Activated CD8-positive, alpha-beta memory T cell treated with anti-CD3 and anti-CD28 coated beads, Interleukin-2, amount 10 ng/mL, durations not matched to agents 7 days and 5 days (primary cell): Measurements from ENCODE around the gene DMD. TPM values are rescaled to one million over a fixed set of nuclear protein-coding genes. Genes with fewer than 3 reads are reported as not detected.

ENCODE experiments used
- ATAC-seq: fragments of 150-1000 bp; cut with Tn5 transposase; one replicate; pipeline ENCODE4 v1.10.0; 2021; ENCODE audit warnings: moderate library complexity
- CTCF ChIA-PET: fragments of 350-600 bp; sonication (Branson Sonifier 250); formaldehyde crosslinking; loops from one replicate; lab custom pipeline; 2021; ENCODE audit warnings: antibody characterized with exemption; lab: Charles Lee
- DNase-seq: peaks from one replicate; pipeline ENCODE4 v3.0.0-alpha.2; 2020
- H3K27ac Mint-ChIP-seq: one replicate; pipeline ENCODE4 v1.8.0; 2021; ENCODE audit warnings: mild to moderate bottlenecking, mixed read lengths
- H3K27me3 Mint-ChIP-seq: one replicate; pipeline ENCODE4 v1.8.0; 2021; ENCODE audit warnings: mixed read lengths
- H3K36me3 Mint-ChIP-seq: one replicate; pipeline ENCODE4 v1.8.0; 2021; ENCODE audit warnings: mild to moderate bottlenecking, mixed read lengths
- H3K4me1 Mint-ChIP-seq: one replicate; pipeline ENCODE4 v1.8.0; 2021; ENCODE audit warnings: mixed read lengths
- H3K4me3 Mint-ChIP-seq: one replicate; pipeline ENCODE4 v1.8.0; 2021; ENCODE audit warnings: mild to moderate bottlenecking, moderate library complexity, mixed read lengths
- H3K9me3 Mint-ChIP-seq: one replicate; pipeline ENCODE4 v1.8.0; 2022; ENCODE audit warnings: low read depth, mixed read lengths
- total RNA-seq, 2 experiments: library from RNA; stranded (reverse); gene quantifications; one replicate each; pipeline ENCODE4 v1.2.3, GENCODE V29; 2021

The DMD gene
- total RNA-seq, 2 experiments from 2014 or later: 0.32 to 8.4 TPM

DNA sequence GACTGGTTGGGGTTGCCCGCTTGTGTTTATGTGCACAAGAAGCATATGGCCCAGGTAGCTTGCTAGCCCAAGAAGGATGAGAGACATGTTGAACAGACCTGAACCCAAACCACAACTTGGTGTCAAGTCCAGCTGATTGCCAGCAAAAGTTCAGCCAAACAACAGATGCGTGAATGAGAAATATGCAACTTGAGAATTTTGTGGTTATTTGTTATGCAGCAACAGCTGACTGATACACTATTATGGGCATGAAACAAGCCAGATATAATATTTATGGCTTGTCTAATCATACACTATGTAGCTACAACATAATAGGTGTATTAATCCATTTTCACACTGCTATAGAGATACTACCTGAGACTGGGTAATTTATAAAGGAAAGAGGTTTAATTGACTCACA is 2073.2 kb downstream of the DMD start:
- Mint-ChIP-seq H3K27me3 (no peaks in the 10 kb centered on the region), H3K27ac (no peak overlapping the region), H3K4me3 (no peak overlapping the region), H3K9me3 (peaks cover 2% of the 10 kb centered on the region), H3K36me3 (no peaks in the 10 kb centered on the region), H3K4me1 (peaks cover 7% of the 10 kb centered on the region)
- ATAC-seq (no peak), DNase-seq (no peak)
- CTCF ChIA-PET: no interaction called here

DNA sequence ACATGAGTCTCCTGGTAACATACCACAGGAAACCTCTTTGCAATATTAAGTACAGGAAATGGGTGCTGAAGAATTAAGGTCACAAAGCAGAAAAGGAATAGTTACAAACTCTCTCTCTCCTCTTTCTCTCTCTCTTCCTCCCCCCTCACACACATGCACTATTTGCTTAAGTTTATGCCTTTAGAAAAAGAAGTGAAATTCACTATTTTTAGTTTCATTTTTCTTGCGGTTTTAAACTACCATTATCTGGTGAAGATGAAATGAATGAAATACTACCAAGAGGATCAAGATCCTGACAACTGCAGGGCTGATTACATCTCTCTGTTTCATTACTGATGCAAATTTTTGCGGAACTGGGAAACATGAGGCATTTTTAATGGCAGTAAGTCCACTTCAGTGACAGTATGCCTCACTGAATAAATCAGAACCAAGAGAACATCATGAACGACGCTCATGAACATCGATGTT is 2075.2 kb downstream of the DMD start:
- Mint-ChIP-seq H3K27me3 (no peaks in the 10 kb centered on the region), H3K4me3 (no peak overlapping the region), H3K9me3 (peaks cover 2% of the 10 kb centered on the region), H3K4me1 (peaks cover 7% of the 10 kb centered on the region), H3K27ac (no peak overlapping the region), H3K36me3 (no peaks in the 10 kb centered on the region)
- CTCF ChIA-PET: no interaction called here
- DNase-seq (no peak), ATAC-seq (no peak)

- Mint-ChIP-seq H3K27ac (no peak overlapping the region), H3K27me3 (no peaks in the 10 kb centered on the region), H3K36me3 (no peaks in the 10 kb centered on the region), H3K4me3 (no peak overlapping the region), H3K4me1 (peaks cover 7% of the 10 kb centered on the region), H3K9me3 (peaks cover 2% of the 10 kb centered on the region)
- CTCF ChIA-PET: no interaction called here
- DNase-seq: no peak
- ATAC-seq: no peak
These were observed 2078.5 kb downstream of the DMD start for GRCh38 chrX:31132821-31133241.

GRCh38 chrX:31130457-31131220 is 2080.7 kb downstream of the DMD start:
- peaks cover under 1% of the 10 kb centered on the region for H3K4me1 Mint-ChIP-seq
- H3K27ac Mint-ChIP-seq: no peak overlapping the region
- H3K4me3 Mint-ChIP-seq: no peak overlapping the region
- no peaks in the 10 kb centered on the region for H3K9me3 Mint-ChIP-seq
- H3K36me3 Mint-ChIP-seq: no peaks in the 10 kb centered on the region
- CTCF ChIA-PET: no interaction called here
- H3K27me3 Mint-ChIP-seq: no peaks in the 10 kb centered on the region
- ATAC-seq (no peak), DNase-seq (no peak)

DNA sequence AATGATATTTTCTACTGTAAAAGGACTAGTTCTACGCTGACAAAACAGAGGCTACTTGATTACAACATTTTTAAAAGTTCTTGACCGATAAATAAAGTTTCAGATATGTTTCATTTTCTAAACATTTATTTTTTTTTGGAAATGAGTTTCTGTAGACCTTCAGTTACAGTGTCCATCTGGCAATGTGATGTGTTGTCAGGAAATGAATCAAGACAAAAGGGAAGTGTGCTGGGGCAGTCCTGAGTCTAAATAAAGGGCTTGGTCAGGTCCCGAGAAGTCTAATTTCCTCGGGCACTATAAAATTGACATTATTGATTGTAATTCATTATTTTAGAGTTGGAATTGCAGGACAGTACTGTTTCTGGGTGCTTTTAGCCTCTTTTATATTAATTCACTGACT is 2082.5 kb downstream of the DMD start:
- H3K4me1 Mint-ChIP-seq: no peaks in the 10 kb centered on the region
- CTCF ChIA-PET: no interaction called here
- DNase-seq (no peak), ATAC-seq (no peak)
- H3K36me3 Mint-ChIP-seq: no peaks in the 10 kb centered on the region
- no peak overlapping the region for H3K27ac Mint-ChIP-seq
- H3K9me3 Mint-ChIP-seq: no peaks in the 10 kb centered on the region
- H3K4me3 Mint-ChIP-seq: no peak overlapping the region
- H3K27me3 Mint-ChIP-seq: no peaks in the 10 kb centered on the region

DNA sequence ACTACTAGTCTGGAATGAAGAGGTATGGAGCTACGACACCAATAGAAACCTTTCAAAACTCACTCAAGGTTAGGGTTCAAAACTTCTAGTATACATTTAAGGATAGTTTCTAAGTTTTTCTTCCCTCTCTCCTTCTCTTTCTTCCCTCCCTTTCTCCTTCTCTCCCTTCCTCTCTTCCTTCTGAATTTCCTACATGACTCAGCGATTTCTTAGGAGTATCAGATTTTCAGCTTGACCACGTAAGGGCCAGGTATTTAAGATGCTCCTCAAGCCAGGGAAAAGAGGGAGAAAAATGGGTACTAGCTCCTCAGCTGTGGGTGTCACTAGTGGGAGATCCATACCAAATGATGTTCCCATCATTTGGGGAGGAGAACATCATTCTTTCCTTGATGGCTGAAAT is 2083.6 kb downstream of the DMD start:
- Mint-ChIP-seq H3K27me3 (no peaks in the 10 kb centered on the region), H3K27ac (no peak overlapping the region)
- CTCF ChIA-PET: no interaction called here

DNA sequence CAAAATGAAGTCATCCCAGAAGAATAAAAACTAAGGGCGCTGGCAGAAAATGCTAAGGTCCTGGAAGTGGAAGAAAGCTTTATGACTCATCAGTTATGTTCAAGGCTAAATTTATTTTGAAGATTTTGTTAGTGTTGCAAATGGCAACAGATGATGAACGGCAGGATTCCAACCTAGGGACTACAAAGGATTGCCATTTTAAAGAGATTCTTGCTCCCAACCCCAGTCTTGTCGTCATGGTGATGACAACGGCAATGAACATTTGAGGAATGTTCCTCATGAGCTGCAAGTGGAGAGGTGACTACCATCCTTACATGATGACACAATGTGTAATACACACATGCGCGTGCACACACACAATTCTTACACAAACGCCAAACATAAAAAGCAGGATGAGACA is 2085.1 kb downstream of the DMD start:
- Mint-ChIP-seq H3K27ac (no peak overlapping the region), H3K4me1 (no peaks in the 10 kb centered on the region), H3K27me3 (no peaks in the 10 kb centered on the region), H3K4me3 (no peak overlapping the region), H3K36me3 (no peaks in the 10 kb centered on the region), H3K9me3 (no peaks in the 10 kb centered on the region)
- no peak for DNase-seq
- no peak for ATAC-seq
- CTCF ChIA-PET: no interaction called here

More for the DNA sequence above, 2083.6 kb downstream of the DMD start:
- DNase-seq (no peak), ATAC-seq (no peak)
- no peaks in the 10 kb centered on the region for H3K9me3 Mint-ChIP-seq
- H3K36me3 Mint-ChIP-seq: no peaks in the 10 kb centered on the region
- H3K4me3 Mint-ChIP-seq: no peak overlapping the region
- H3K4me1 Mint-ChIP-seq: no peaks in the 10 kb centered on the region

- no peaks in the 10 kb centered on the region for H3K9me3 Mint-ChIP-seq
- no peaks in the 10 kb centered on the region for H3K4me1 Mint-ChIP-seq
- CTCF ChIA-PET: no interaction called here
- ATAC-seq (no peak), DNase-seq (no peak)
- no peak overlapping the region for H3K27ac Mint-ChIP-seq
- no peaks in the 10 kb centered on the region for H3K36me3 Mint-ChIP-seq
- H3K4me3 Mint-ChIP-seq: no peak overlapping the region
- H3K27me3 Mint-ChIP-seq: no peaks in the 10 kb centered on the region
These were observed 2086.8 kb downstream of the DMD start for GRCh38 chrX:31124536-31124935.

DNA sequence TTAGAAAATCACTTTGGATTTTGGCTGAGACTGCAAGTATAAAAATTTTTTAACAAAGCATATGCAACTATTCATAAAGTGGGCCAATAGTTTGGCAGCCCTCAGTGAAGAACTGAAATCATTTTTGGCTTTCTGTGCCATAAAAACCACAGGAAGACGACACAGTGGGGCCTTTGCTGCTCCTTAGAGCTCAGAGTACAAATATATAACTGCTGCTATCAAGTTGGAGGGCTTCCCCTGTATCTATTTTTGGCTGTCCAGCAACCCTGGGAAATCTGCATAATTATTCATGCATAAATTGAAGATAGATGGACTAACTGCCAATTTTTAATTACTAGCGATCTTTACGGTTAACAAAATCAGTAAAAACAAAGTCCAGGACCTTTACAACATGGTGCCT is 2088.0 kb downstream of the DMD start:
- DNase-seq (no peak), ATAC-seq (no peak)
- Mint-ChIP-seq H3K27me3 (no peaks in the 10 kb centered on the region), H3K9me3 (no peaks in the 10 kb centered on the region), H3K4me3 (no peak overlapping the region), H3K27ac (no peak overlapping the region), H3K4me1 (no peaks in the 10 kb centered on the region), H3K36me3 (no peaks in the 10 kb centered on the region)
- CTCF ChIA-PET: no interaction called here

GRCh38 chrX:31117266-31117665 is 2094.1 kb downstream of the DMD start:
- CTCF ChIA-PET: no interaction called here
- Mint-ChIP-seq H3K27me3 (no peaks in the 10 kb centered on the region), H3K27ac (no peak overlapping the region), H3K9me3 (no peaks in the 10 kb centered on the region), H3K36me3 (no peaks in the 10 kb centered on the region), H3K4me3 (no peak overlapping the region), H3K4me1 (peaks cover 5% of the 10 kb centered on the region)
- no peak for DNase-seq
- ATAC-seq: no peak

DNA sequence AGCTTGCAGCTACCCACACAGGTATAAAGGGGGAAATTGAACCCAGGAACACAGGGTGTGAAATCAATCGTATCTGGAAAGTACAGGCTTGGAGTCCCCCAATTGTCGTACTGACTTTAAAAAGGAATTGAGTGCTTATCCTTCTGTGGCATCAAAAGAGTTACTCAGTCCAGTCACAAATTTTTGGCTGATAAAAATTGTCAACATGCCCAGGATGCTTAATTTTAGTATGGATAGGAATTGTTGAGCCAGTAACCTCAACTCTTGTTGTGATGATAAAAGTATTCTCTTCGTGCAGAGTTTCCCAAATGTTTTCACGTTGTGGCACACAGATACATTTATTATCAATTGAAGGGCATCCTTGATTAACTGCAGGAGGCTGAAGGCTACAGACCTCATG is 2096.0 kb downstream of the DMD start:
- no peak for ATAC-seq
- no peaks in the 10 kb centered on the region for H3K9me3 Mint-ChIP-seq

DNA sequence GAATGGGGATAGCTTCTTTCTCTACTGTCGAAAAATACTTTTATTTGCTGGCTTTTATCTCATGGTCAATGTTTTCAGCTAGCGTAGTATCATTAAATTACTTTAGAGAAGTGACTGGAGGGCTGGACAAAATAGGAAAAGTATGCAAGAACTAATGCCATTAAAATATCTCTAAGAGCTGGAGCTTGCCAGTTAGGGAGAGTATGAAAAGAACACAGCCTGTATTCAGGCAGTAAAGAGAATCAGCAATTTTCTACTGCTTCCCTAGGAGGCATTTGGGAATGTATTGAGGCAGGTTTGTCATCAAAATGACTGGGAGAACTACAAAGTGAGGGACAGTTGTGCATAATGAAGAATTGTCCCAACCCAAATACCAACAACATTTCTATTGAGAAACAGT is 2096.5 kb downstream of the DMD start:
- Mint-ChIP-seq H3K4me3 (no peak overlapping the region), H3K9me3 (no peaks in the 10 kb centered on the region)
- ATAC-seq: no peak

More for the DNA sequence above, 2096.0 kb downstream of the DMD start:
- H3K27ac Mint-ChIP-seq: no peak overlapping the region
- H3K4me3 Mint-ChIP-seq: no peak overlapping the region
- no peak for DNase-seq
- no peaks in the 10 kb centered on the region for H3K27me3 Mint-ChIP-seq
- CTCF ChIA-PET: no interaction called here
- no peaks in the 10 kb centered on the region for H3K36me3 Mint-ChIP-seq
- H3K4me1 Mint-ChIP-seq: peaks cover 7% of the 10 kb centered on the region

GRCh38 chrX:31112226-31112999 is 2098.9 kb downstream of the DMD start:
- Mint-ChIP-seq H3K4me3 (no peak overlapping the region), H3K4me1 (peaks cover 7% of the 10 kb centered on the region), H3K36me3 (no peaks in the 10 kb centered on the region), H3K27ac (no peak overlapping the region), H3K27me3 (no peaks in the 10 kb centered on the region), H3K9me3 (no peaks in the 10 kb centered on the region)
- ATAC-seq: no peak
- CTCF ChIA-PET: no interaction called here
- DNase-seq: no peak

More for the DNA sequence above, 2096.5 kb downstream of the DMD start:
- no peak for DNase-seq
- CTCF ChIA-PET: no interaction called here
- Mint-ChIP-seq H3K27me3 (no peaks in the 10 kb centered on the region), H3K27ac (no peak overlapping the region), H3K36me3 (no peaks in the 10 kb centered on the region), H3K4me1 (peaks cover 7% of the 10 kb centered on the region)

DNA sequence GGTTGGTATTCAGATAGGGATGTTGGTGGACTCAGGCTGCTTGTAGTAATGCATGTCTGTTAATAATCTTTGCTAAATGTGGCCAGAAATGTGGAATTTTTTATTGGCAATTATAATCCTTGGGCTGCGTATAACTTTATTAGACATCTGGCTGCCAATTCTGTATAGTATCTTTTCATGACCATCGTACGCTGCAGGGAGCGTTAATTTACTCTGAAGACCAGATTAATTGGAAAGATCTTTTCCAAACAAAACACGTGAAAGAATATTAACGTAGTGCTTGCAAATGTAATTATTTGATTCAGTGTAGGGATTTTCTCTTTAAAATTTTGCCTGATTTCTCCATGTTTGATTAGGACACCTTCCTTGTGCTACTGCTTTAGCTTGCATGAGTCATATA is 2100.7 kb downstream of the DMD start:
- Mint-ChIP-seq H3K9me3 (no peaks in the 10 kb centered on the region), H3K36me3 (no peaks in the 10 kb centered on the region), H3K4me3 (no peak overlapping the region), H3K27ac (no peak overlapping the region), H3K4me1 (peaks cover 7% of the 10 kb centered on the region), H3K27me3 (no peaks in the 10 kb centered on the region)
- ATAC-seq: no peak
- CTCF ChIA-PET: no interaction called here
- no peak for DNase-seq
